OCI-M2 (cell line): ENCODE data around the gene FHDC1.

Source experiments
- DNase-seq: peaks from one replicate; lab custom pipeline; 2025; ENCODE audit not compliant: unreplicated experiment; lab: John Stamatoyannopoulos, UW

FHDC1 gene

GRCh38 chr4:152979731-152980330 lies 43.7 kb downstream of the FHDC1 start:
- no peak for DNase-seq

- DNase-seq: no peak
Observed at GRCh38 chr4:152981278-152981677, 45.2 kb downstream of the FHDC1 start.

- DNase-seq: no peak
Observed at GRCh38 chr4:152981842-152982241, 45.7 kb downstream of the FHDC1 start.

GRCh38 chr4:152983221-152983620 lies 47.1 kb downstream of the FHDC1 start:
- DNase-seq: no peak

- no peak for DNase-seq
Observed at GRCh38 chr4:152983774-152984411, 47.8 kb downstream of the FHDC1 start.

GRCh38 chr4:152988721-152989553 lies 52.8 kb downstream of the FHDC1 start:
- DNase-seq: no peak

GRCh38 chr4:152989554-152989970 lies 53.4 kb downstream of the FHDC1 start:
- no peak for DNase-seq

- no peak for DNase-seq
Observed at GRCh38 chr4:152990471-152991131, 54.5 kb downstream of the FHDC1 start.

- no peak for DNase-seq
Observed at GRCh38 chr4:152991398-152991797, 55.3 kb downstream of the FHDC1 start.

GRCh38 chr4:152992027-152992426 lies 55.9 kb downstream of the FHDC1 start:
- DNase-seq: no peak

- no peak for DNase-seq
Observed at GRCh38 chr4:152992466-152992865, 56.3 kb downstream of the FHDC1 start.

GRCh38 chr4:152994038-152994437 lies 57.9 kb downstream of the FHDC1 start:
- no peak for DNase-seq

GRCh38 chr4:152996111-152996571 lies 60.0 kb downstream of the FHDC1 start:
- no peak for DNase-seq

- no peak for DNase-seq
Observed at GRCh38 chr4:152996672-152997071, 60.5 kb downstream of the FHDC1 start.

GRCh38 chr4:152997288-152997687 lies 61.2 kb downstream of the FHDC1 start:
- DNase-seq: no peak

- no peak for DNase-seq
Observed at GRCh38 chr4:152997771-152998487, 61.8 kb downstream of the FHDC1 start.

GRCh38 chr4:152998861-152999260 lies 62.7 kb downstream of the FHDC1 start:
- DNase-seq: no peak

- no peak for DNase-seq
Observed at GRCh38 chr4:152999346-153000075, 63.4 kb downstream of the FHDC1 start.

GRCh38 chr4:153000076-153000420 lies 63.9 kb downstream of the FHDC1 start:
- DNase-seq: no peak

- no peak for DNase-seq
Observed at GRCh38 chr4:153001626-153002025, 65.5 kb downstream of the FHDC1 start.
